Measurements from ENCODE around the gene PPP2R5E.

PPP2R5E gene

GRCh38 chr14:63475761-63476160 lies 67.4 kb downstream of the PPP2R5E start:
- Histone ChIP-seq H3K27ac (ENCODE audit: insufficient read depth, low read depth, low read length, poor library complexity, severe bottlenecking) (no peak overlapping the region), H3K36me3 (ENCODE audit: control insufficient read depth, insufficient read depth, low read length) (no peaks in the 10 kb centered on the region), H3K4me3 (ENCODE audit: insufficient read depth, low read depth, low read length) (no peak overlapping the region), H3K9me3 (ENCODE audit: control insufficient read depth, low read length) (no peaks in the 10 kb centered on the region), H3K4me1 (ENCODE audit: control insufficient read depth, insufficient read depth, low read length) (no peaks in the 10 kb centered on the region), H3K27me3 (ENCODE audit: control insufficient read depth, insufficient read depth, low read length, poor library complexity, severe bottlenecking) (no peaks in the 10 kb centered on the region)

GRCh38 chr14:63474844-63475243 lies 68.3 kb downstream of the PPP2R5E start:
- Histone ChIP-seq H3K4me1 (ENCODE audit: control insufficient read depth, insufficient read depth, low read length) (no peaks in the 10 kb centered on the region), H3K36me3 (ENCODE audit: control insufficient read depth, insufficient read depth, low read length) (no peaks in the 10 kb centered on the region), H3K27me3 (ENCODE audit: control insufficient read depth, insufficient read depth, low read length, poor library complexity, severe bottlenecking) (no peaks in the 10 kb centered on the region), H3K4me3 (ENCODE audit: insufficient read depth, low read depth, low read length) (no peak overlapping the region), H3K9me3 (ENCODE audit: control insufficient read depth, low read length) (no peaks in the 10 kb centered on the region), H3K27ac (ENCODE audit: insufficient read depth, low read depth, low read length, poor library complexity, severe bottlenecking) (no peak overlapping the region)
- WGBS, 2 experiments, result 94 to 96% methylated on average over 3 of the region's 3 CpGs

- H3K4me3 ChIP-seq (ENCODE audit: insufficient read depth, low read depth, low read length), result no peak overlapping the region
- no peaks in the 10 kb centered on the region for H3K4me1 ChIP-seq (ENCODE audit: control insufficient read depth, insufficient read depth, low read length)
- no peaks in the 10 kb centered on the region for H3K27me3 ChIP-seq (ENCODE audit: control insufficient read depth, insufficient read depth, low read length, poor library complexity, severe bottlenecking)
- H3K9me3 ChIP-seq (ENCODE audit: control insufficient read depth, low read length), result no peaks in the 10 kb centered on the region
- 93 to 95% methylated on average over 3 of the region's 3 CpGs for WGBS, 2 experiments
- H3K36me3 ChIP-seq (ENCODE audit: control insufficient read depth, insufficient read depth, low read length), result no peaks in the 10 kb centered on the region
- H3K27ac ChIP-seq (ENCODE audit: insufficient read depth, low read depth, low read length, poor library complexity, severe bottlenecking), result no peak overlapping the region
These were observed 69.1 kb downstream of the PPP2R5E start for GRCh38 chr14:63474111-63474510.

GRCh38 chr14:63472986-63473788 lies 70.0 kb downstream of the PPP2R5E start:
- Histone ChIP-seq H3K4me3 (ENCODE audit: insufficient read depth, low read depth, low read length) (no peak overlapping the region), H3K9me3 (ENCODE audit: control insufficient read depth, low read length) (no peaks in the 10 kb centered on the region), H3K27ac (ENCODE audit: insufficient read depth, low read depth, low read length, poor library complexity, severe bottlenecking) (no peak overlapping the region), H3K27me3 (ENCODE audit: control insufficient read depth, insufficient read depth, low read length, poor library complexity, severe bottlenecking) (no peaks in the 10 kb centered on the region), H3K4me1 (ENCODE audit: control insufficient read depth, insufficient read depth, low read length) (no peaks in the 10 kb centered on the region), H3K36me3 (ENCODE audit: control insufficient read depth, insufficient read depth, low read length) (no peaks in the 10 kb centered on the region)
- WGBS, 2 experiments, result 90 to 95% methylated on average over 6 to 7 of the region's 7 CpGs

- no peaks in the 10 kb centered on the region for H3K4me1 ChIP-seq (ENCODE audit: control insufficient read depth, insufficient read depth, low read length)
- no peak overlapping the region for H3K4me3 ChIP-seq (ENCODE audit: insufficient read depth, low read depth, low read length)
- WGBS, 2 experiments, result 91 to 100% methylated on average over 1 to 2 of the region's 3 CpGs
- H3K36me3 ChIP-seq (ENCODE audit: control insufficient read depth, insufficient read depth, low read length), result no peaks in the 10 kb centered on the region
- H3K9me3 ChIP-seq (ENCODE audit: control insufficient read depth, low read length), result no peaks in the 10 kb centered on the region
- no peaks in the 10 kb centered on the region for H3K27me3 ChIP-seq (ENCODE audit: control insufficient read depth, insufficient read depth, low read length, poor library complexity, severe bottlenecking)
- no peak overlapping the region for H3K27ac ChIP-seq (ENCODE audit: insufficient read depth, low read depth, low read length, poor library complexity, severe bottlenecking)
These were observed 72.0 kb downstream of the PPP2R5E start for GRCh38 chr14:63470962-63471793.

GRCh38 chr14:63468294-63468693 lies 74.9 kb downstream of the PPP2R5E start:
- 68 to 69% methylated on average over 1 of the region's 1 CpG for WGBS, 2 experiments
- Histone ChIP-seq H3K27me3 (ENCODE audit: control insufficient read depth, insufficient read depth, low read length, poor library complexity, severe bottlenecking) (no peaks in the 10 kb centered on the region), H3K27ac (ENCODE audit: insufficient read depth, low read depth, low read length, poor library complexity, severe bottlenecking) (no peak overlapping the region), H3K4me1 (ENCODE audit: control insufficient read depth, insufficient read depth, low read length) (no peaks in the 10 kb centered on the region), H3K4me3 (ENCODE audit: insufficient read depth, low read depth, low read length) (no peak overlapping the region), H3K9me3 (ENCODE audit: control insufficient read depth, low read length) (no peaks in the 10 kb centered on the region), H3K36me3 (ENCODE audit: control insufficient read depth, insufficient read depth, low read length) (no peaks in the 10 kb centered on the region)

GRCh38 chr14:63467440-63468072 lies 75.6 kb downstream of the PPP2R5E start:
- Histone ChIP-seq H3K27me3 (ENCODE audit: control insufficient read depth, insufficient read depth, low read length, poor library complexity, severe bottlenecking) (no peaks in the 10 kb centered on the region), H3K36me3 (ENCODE audit: control insufficient read depth, insufficient read depth, low read length) (no peaks in the 10 kb centered on the region), H3K4me3 (ENCODE audit: insufficient read depth, low read depth, low read length) (no peak overlapping the region), H3K27ac (ENCODE audit: insufficient read depth, low read depth, low read length, poor library complexity, severe bottlenecking) (no peak overlapping the region), H3K4me1 (ENCODE audit: control insufficient read depth, insufficient read depth, low read length) (no peaks in the 10 kb centered on the region), H3K9me3 (ENCODE audit: control insufficient read depth, low read length) (no peaks in the 10 kb centered on the region)
- 93 to 97% methylated on average over 4 of the region's 4 CpGs for WGBS, 2 experiments

- Histone ChIP-seq H3K9me3 (ENCODE audit: control insufficient read depth, low read length) (no peaks in the 10 kb centered on the region), H3K27me3 (ENCODE audit: control insufficient read depth, insufficient read depth, low read length, poor library complexity, severe bottlenecking) (no peaks in the 10 kb centered on the region), H3K36me3 (ENCODE audit: control insufficient read depth, insufficient read depth, low read length) (no peaks in the 10 kb centered on the region), H3K4me1 (ENCODE audit: control insufficient read depth, insufficient read depth, low read length) (no peaks in the 10 kb centered on the region), H3K4me3 (ENCODE audit: insufficient read depth, low read depth, low read length) (no peak overlapping the region), H3K27ac (ENCODE audit: insufficient read depth, low read depth, low read length, poor library complexity, severe bottlenecking) (no peak overlapping the region)
- 92 to 97% methylated on average over 4 to 8 of the region's 8 CpGs for WGBS, 2 experiments
These were observed 77.8 kb downstream of the PPP2R5E start for GRCh38 chr14:63465347-63465746.

- H3K27ac ChIP-seq (ENCODE audit: insufficient read depth, low read depth, low read length, poor library complexity, severe bottlenecking), result no peak overlapping the region
- H3K4me3 ChIP-seq (ENCODE audit: insufficient read depth, low read depth, low read length), result no peak overlapping the region
- no peaks in the 10 kb centered on the region for H3K36me3 ChIP-seq (ENCODE audit: control insufficient read depth, insufficient read depth, low read length)
- 47 to 48% methylated on average over 2 to 4 of the region's 4 CpGs for WGBS, 2 experiments
- H3K27me3 ChIP-seq (ENCODE audit: control insufficient read depth, insufficient read depth, low read length, poor library complexity, severe bottlenecking), result no peaks in the 10 kb centered on the region
- H3K4me1 ChIP-seq (ENCODE audit: control insufficient read depth, insufficient read depth, low read length), result no peaks in the 10 kb centered on the region
- no peaks in the 10 kb centered on the region for H3K9me3 ChIP-seq (ENCODE audit: control insufficient read depth, low read length)
These were observed 82.4 kb downstream of the PPP2R5E start for GRCh38 chr14:63460680-63461369.

All from ectodermal cell (in vitro differentiated cells).